Endodermal cell (in vitro differentiated cells): Measurements from ENCODE around the gene PHLDB2. TPM values are rescaled to one million over a fixed set of nuclear protein-coding genes. Genes with fewer than 3 reads are reported as not detected.

Experiments
- DNase-seq: peaks from one replicate; pipeline ENCODE4 v3.0.0-alpha.2; 2017
- H3K27ac ChIP-seq: 2 replicates; pipeline ENCODE4 v1.5.1; 2013; ENCODE audit warnings: mild to moderate bottlenecking, low read depth, low read length, moderate library complexity
- H3K27me3 ChIP-seq: 2 replicates; pipeline ENCODE4 v1.6.1; 2013; ENCODE audit warnings: mild to moderate bottlenecking, low read length, moderate library complexity; ENCODE audit not compliant: insufficient read depth, control insufficient read depth, poor library complexity, severe bottlenecking
- H3K36me3 ChIP-seq: 2 replicates; pipeline ENCODE4 v1.7.0; 2013; ENCODE audit warnings: mild to moderate bottlenecking, low read length, moderate library complexity; ENCODE audit not compliant: control insufficient read depth, insufficient read depth
- H3K4me1 ChIP-seq: one replicate; pipeline ENCODE4 v1.7.0; 2013; ENCODE audit warnings: low read length; ENCODE audit not compliant: control insufficient read depth, insufficient read depth
- H3K4me3 ChIP-seq: 2 replicates; pipeline ENCODE4 v1.5.1; 2013; ENCODE audit warnings: mild to moderate bottlenecking, low read length, moderate library complexity
- H3K9ac ChIP-seq: 2 replicates; pipeline ENCODE4 v1.6.1; 2013; ENCODE audit warnings: mild to moderate bottlenecking, low read length, moderate library complexity; ENCODE audit not compliant: poor library complexity, severe bottlenecking; ENCODE audit errors: extremely low read depth
- H3K9me3 ChIP-seq: 2 replicates; pipeline ENCODE4 v1.6.1; 2013; ENCODE audit warnings: mild to moderate bottlenecking, low read length, moderate library complexity; ENCODE audit not compliant: control insufficient read depth
- H3K27ac Mint-ChIP-seq: 2 replicates; pipeline ENCODE4 v1.8.0; 2020; ENCODE audit warnings: mixed read lengths
- H3K27me3 Mint-ChIP-seq: 2 replicates; pipeline ENCODE4 v1.8.0; 2021; ENCODE audit warnings: mild to moderate bottlenecking, mixed read lengths; ENCODE audit not compliant: insufficient read depth
- H3K36me3 Mint-ChIP-seq: 2 replicates; pipeline ENCODE4 v1.8.0; 2020; ENCODE audit warnings: low read depth, mixed read lengths
- H3K4me1 Mint-ChIP-seq: 2 replicates; pipeline ENCODE4 v1.8.0; 2020; ENCODE audit warnings: mixed read lengths
- H3K4me3 Mint-ChIP-seq: 2 replicates; pipeline ENCODE4 v1.8.0; 2020; ENCODE audit warnings: mild to moderate bottlenecking, moderate library complexity, mixed read lengths
- H3K9me3 Mint-ChIP-seq: 2 replicates; pipeline ENCODE4 v1.8.0; 2020; ENCODE audit warnings: mild to moderate bottlenecking, mixed read lengths
- WGBS, 2 experiments: methylation state at CpG; one replicate each; pipeline versions ENCODE4 v1.1.5 to v1.1.7; 2013; ENCODE audit warnings: missing lambda C conversion rate in 2 of 2, mixed read lengths in 1 of 2; ENCODE audit not compliant: insufficient coverage in 1 of 2, insufficient read length in 1 of 2; 5-methylcytosine and 5-hydroxymethylcytosine counted together
- total RNA-seq, 2 donors: library from RNA; stranded (reverse); fragmentation: NEBNext Ultra II Directional in 1 of 2; extraction: Animal tissue kit (Norgen Biotek cat#: 25700) in 1 of 2; gene quantifications; 2 replicates in 1 of 2; 3 replicates in 1 of 2; pipeline ENCODE4 v1.2.1, GENCODE V29; 2021
- TF ChIP-seq, protein P1 (sequence below): fragments of 200-600 bp; sonication (generic); conservative IDR thresholded peaks from 2 replicates; pipeline ENCODE4 v1.5.0; 2021; ENCODE audit warnings: antibody characterized with exemption, mild to moderate bottlenecking

Gene PHLDB2
- total RNA-seq, 2 donors from 2014 or later: 59.5 to 67.4 TPM

DNA sequence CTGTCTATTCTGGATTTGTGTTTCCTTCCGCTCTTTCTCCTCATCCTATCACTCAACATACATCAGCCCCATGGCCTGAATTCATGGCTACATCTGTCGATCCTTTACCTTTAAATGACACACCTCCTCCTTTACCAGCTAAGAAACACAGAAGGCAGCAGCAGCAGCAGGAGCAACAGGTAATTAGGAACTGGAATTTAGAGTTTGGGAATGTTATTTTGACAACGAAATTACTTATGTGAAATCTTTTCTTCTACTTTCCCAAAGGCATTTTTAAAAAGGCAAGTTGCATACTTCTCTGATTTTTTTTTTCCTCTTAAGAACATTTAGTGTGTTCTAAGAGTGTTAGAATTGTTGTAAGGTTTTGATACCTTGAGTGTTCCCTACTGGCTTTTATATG lies 90.6 kb downstream of the PHLDB2 start:
- H3K9me3 Mint-ChIP-seq: no peaks in the 10 kb centered on the region
- Histone ChIP-seq H3K36me3 (peaks cover 64% of the 10 kb centered on the region), H3K4me3 (no peak overlapping the region), H3K9ac (no peak overlapping the region), H3K27me3 (no peaks in the 10 kb centered on the region), H3K27ac (no peak overlapping the region), H3K4me1 (no peaks in the 10 kb centered on the region), H3K9me3 (no peaks in the 10 kb centered on the region)
- H3K27ac Mint-ChIP-seq: no peak overlapping the region
- H3K27me3 Mint-ChIP-seq: no peaks in the 10 kb centered on the region
- H3K4me3 Mint-ChIP-seq: no peak overlapping the region
- TF ChIP-seq, protein P1, sequence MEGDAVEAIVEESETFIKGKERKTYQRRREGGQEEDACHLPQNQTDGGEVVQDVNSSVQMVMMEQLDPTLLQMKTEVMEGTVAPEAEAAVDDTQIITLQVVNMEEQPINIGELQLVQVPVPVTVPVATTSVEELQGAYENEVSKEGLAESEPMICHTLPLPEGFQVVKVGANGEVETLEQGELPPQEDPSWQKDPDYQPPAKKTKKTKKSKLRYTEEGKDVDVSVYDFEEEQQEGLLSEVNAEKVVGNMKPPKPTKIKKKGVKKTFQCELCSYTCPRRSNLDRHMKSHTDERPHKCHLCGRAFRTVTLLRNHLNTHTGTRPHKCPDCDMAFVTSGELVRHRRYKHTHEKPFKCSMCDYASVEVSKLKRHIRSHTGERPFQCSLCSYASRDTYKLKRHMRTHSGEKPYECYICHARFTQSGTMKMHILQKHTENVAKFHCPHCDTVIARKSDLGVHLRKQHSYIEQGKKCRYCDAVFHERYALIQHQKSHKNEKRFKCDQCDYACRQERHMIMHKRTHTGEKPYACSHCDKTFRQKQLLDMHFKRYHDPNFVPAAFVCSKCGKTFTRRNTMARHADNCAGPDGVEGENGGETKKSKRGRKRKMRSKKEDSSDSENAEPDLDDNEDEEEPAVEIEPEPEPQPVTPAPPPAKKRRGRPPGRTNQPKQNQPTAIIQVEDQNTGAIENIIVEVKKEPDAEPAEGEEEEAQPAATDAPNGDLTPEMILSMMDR: no peak
- WGBS, 2 experiments: 92 to 100% methylated on average over 1 to 2 of the region's 3 CpGs
- H3K4me1 Mint-ChIP-seq: peaks cover 15% of the 10 kb centered on the region
- no peak for DNase-seq
- peaks cover 26% of the 10 kb centered on the region for H3K36me3 Mint-ChIP-seq

DNA sequence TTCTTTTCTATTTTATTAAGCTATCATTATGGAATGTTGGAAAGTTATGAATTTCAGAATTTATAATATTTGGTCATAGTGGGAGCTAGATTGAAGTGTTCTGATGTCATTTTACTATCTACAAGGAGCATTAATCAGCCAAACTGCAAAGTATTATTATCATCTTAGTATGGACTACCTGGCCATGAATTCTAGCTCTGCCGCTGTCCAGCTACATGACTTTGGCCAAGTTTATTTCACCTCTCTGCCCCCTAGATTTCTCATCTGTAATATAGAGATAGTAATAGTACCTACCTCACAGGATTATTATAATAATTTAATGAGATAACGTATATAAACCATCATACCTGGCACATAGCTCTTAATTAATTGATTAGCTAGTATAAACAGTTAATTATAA lies 92.0 kb downstream of the PHLDB2 start:
- no peak for DNase-seq
- H3K27ac ChIP-seq: no peak overlapping the region
- Mint-ChIP-seq H3K4me1 (peaks cover 15% of the 10 kb centered on the region), H3K9me3 (no peaks in the 10 kb centered on the region), H3K36me3 (peaks cover 17% of the 10 kb centered on the region), H3K4me3 (no peak overlapping the region), H3K27ac (no peak overlapping the region), H3K27me3 (no peaks in the 10 kb centered on the region)
- H3K4me1 ChIP-seq: no peaks in the 10 kb centered on the region
- no peaks in the 10 kb centered on the region for H3K9me3 ChIP-seq
- H3K4me3 ChIP-seq: no peak overlapping the region
- no peak overlapping the region for H3K9ac ChIP-seq
- 100% methylated on average over 1 of the region's 2 CpGs; no CpG with 5 or more reads in 1 of the 2 experiments for WGBS, 2 experiments
- H3K27me3 ChIP-seq: no peaks in the 10 kb centered on the region
- peaks cover 64% of the 10 kb centered on the region for H3K36me3 ChIP-seq
- TF ChIP-seq, protein P1: no peak

DNA sequence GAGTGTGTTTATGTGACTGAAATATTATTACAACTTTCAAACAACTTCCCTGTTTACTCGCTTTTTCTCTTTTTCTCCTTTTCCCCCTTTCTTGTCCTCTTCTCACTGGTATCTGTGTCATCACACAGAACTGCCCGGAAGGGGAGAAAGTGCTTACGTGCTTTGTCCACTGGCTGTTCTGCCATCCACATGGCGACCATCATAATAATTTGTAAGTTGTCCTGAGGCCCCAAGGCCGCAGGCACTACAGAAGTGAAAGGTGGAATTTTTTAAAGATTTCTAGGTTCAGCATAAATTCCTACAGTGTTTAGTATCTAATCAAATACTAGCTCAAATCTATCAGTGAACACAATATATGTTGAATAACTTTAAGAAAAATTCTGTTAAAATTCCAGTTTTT lies 93.0 kb downstream of the PHLDB2 start:
- Histone ChIP-seq H3K4me3 (no peak overlapping the region), H3K36me3 (peaks cover 60% of the 10 kb centered on the region), H3K4me1 (no peaks in the 10 kb centered on the region), H3K27me3 (no peaks in the 10 kb centered on the region), H3K27ac (no peak overlapping the region), H3K9me3 (no peaks in the 10 kb centered on the region), H3K9ac (no peak overlapping the region)
- Mint-ChIP-seq H3K4me3 (no peak overlapping the region), H3K36me3 (peaks cover 23% of the 10 kb centered on the region), H3K4me1 (peaks cover 23% of the 10 kb centered on the region), H3K27me3 (no peaks in the 10 kb centered on the region), H3K9me3 (no peaks in the 10 kb centered on the region), H3K27ac (peak overlapping the region; percentile 53)
- TF ChIP-seq, protein P1: no peak
- WGBS, 2 experiments: 93 to 94% methylated on average over 3 to 5 of the region's 5 CpGs
- DNase-seq: no peak
